ENCODE measurements around the gene SLC30A4. TPM values are rescaled to one million over a fixed set of nuclear protein-coding genes. Genes with fewer than 3 reads are reported as not detected.
"Not testable (repeated sequence)": the region's sequence is repeated elsewhere in the genome, so short reads cannot be mapped to it uniquely, and the experiment has no call there.

The SLC30A4 gene, protein sequence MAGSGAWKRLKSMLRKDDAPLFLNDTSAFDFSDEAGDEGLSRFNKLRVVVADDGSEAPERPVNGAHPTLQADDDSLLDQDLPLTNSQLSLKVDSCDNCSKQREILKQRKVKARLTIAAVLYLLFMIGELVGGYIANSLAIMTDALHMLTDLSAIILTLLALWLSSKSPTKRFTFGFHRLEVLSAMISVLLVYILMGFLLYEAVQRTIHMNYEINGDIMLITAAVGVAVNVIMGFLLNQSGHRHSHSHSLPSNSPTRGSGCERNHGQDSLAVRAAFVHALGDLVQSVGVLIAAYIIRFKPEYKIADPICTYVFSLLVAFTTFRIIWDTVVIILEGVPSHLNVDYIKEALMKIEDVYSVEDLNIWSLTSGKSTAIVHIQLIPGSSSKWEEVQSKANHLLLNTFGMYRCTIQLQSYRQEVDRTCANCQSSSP
- total RNA-seq, result 1 to 10 TPM; 4.9 to 5.0 TPM
- long read RNA-seq, result 0 reads

DNA sequence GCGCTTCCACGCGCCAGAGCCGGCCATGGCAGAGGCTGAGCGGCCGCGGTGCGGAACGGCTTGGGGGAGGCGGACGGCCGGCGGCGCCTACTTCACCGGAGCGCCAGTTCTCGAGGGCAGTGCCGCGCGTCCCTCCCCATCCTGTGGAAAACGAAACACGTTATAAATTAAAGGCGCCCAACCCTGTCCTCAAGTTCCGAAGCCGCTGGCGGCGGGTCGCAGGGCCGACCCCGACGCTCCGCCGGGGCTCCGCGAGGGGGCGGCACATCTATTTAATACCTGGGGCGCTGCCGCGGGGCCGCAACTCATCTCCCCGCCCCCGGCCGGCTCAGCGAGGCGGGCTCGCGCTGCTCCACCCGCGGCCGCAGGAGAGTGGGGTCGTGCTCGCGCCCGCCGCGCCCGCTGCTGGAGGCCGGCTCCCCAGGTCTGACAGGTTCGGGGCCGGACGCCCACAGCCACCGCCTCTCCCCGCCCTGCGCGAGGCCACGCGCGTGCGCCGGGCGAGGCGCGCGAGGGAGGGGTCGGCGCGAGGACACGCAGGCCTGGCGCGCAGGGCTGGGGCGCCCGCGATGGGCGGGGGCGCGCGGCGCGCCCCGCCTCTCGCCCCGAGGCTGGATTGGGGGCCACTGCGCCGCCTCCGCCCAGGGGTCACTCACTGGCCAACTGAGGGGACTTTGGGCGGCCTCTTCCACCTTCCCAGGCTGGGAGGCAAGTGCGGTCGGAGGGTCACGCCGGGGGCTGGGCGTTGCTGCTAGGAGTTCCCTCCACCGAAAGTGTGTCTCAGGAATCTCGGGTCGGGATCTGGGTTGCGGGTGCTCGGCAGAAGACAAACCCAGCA is at the start of gene SLC30A4:
TSS of gene SLC30A4 (minus strand) at position 428 of the 838 bp plus-strand sequence. CDS start at position 27, 401 bp downstream.
- peak; percentile 98 to 99 for ATAC-seq
- intact Hi-C loops (cut with DNase I), result loop anchor here in 1 of 2 donors (2.0 kb wide), 1 partner anchor 64 kb away; the partner anchor contains the start of gene BLOC1S6
- peak; percentile 79 for DNase-seq

DNA sequence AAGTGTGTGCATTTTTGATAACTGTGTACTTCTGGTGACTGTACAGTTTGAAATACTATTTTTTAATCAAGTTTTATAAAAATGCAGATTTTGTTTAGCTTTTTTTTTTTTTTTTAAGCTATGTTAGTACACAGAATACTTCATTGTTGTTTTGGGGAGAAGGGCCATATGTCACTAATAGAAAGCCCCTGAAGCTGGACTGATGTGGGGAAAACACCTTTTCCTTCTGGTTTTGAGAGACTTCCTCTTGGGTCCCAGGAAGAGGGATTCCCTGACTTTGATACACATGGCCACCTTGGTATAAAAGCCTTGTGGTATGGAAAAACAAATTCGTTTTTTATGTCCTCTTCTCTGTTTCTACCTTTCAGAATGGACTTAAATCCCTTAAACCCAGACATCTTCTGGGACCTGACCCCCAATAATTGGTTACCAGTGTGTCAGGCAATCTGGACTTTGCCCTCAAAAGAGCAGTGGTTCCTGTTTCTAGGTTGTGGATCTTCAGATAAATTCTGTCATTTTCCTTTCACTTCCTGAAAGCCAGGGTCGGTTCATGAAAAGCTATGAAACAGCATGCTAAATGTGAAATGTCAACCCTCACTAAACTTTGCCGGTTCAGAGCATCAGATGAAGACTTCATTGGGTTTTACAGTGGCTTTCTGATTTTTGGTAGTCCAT is 33.5 kb upstream of the SLC30A4 start:
- intact Hi-C loops (cut with DNase I), result no loop called here
- ATAC-seq (no peak), DNase-seq (no peak)

DNA sequence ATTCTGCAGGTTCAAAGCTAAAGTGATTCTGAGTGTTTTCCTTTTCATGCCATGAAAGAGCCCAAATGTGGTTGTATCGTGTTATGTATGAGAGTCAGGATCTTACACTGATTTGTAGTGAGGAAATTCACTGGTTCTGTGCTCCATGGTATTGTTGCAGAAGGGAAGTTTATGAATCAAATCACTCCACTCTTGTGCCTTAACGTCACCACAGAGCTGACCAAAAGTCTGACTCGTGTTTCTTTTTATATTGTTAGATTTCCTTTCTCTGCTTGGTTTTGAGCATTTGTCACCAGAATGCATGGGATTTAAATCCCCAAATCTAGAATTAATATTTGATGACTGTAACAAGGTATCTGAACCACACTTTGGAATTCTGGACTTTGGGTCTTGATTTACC is 29.1 kb upstream of the SLC30A4 start:
- intact Hi-C loops (cut with DNase I), result no loop called here
- no peak for ATAC-seq

DNA sequence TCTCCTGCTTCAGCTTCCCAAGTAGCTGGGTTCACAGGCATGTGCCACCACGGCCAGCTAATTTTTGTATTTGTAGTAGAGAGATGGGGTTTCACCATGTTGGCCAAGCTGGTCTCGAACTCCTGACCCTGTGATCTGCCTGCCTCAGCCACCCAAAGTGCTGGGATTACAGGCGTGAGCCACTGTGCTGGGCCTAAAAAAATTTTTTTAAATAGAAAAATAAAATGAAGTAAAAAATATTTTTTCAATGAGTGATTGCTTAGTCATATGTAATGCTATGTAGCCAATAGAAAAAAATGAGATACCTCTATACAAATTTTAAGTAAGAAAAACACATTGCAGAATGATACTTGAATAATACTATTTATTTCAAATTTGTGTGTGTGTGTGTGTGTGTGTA is 27.9 kb upstream of the SLC30A4 start:
- ATAC-seq, result no peak
- intact Hi-C loops (cut with DNase I), result no loop called here
- DNase-seq, result no peak

More for the DNA sequence above, 29.1 kb upstream of the SLC30A4 start:
- no peak for DNase-seq

DNA sequence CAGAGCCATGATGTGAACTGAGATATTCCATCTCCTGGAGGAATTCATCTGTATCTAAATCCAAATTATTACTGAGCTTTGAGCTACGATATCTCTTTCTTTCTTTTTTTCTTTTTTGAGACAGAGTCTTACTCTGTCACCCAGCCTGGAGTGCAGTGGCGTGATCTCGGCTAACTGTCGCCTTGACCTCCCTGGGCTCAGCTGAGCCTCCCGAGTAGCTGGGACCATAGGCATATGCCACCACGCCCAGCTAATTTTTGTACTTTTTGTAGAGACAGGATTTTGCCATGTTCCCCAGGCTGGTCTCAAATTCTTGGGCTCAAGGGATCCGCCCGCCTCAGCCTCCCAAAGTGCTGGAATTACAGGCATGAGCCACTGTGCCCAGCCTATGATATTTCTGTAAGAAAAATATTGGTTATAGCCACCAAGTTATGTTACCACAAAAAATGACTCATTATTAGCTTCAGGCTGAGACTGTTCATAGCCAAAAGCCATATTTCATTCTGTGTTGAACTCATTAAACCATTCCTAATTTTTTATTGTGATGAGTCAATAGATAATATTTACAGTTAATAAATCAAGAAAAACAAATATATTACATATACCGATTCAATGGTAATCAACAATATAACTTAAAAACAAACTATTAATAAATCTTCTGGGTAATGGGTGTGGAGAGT is 27.1 kb upstream of the SLC30A4 start:
- no peak for DNase-seq
- intact Hi-C loops (cut with DNase I), result no loop called here
- ATAC-seq, result no peak

DNA sequence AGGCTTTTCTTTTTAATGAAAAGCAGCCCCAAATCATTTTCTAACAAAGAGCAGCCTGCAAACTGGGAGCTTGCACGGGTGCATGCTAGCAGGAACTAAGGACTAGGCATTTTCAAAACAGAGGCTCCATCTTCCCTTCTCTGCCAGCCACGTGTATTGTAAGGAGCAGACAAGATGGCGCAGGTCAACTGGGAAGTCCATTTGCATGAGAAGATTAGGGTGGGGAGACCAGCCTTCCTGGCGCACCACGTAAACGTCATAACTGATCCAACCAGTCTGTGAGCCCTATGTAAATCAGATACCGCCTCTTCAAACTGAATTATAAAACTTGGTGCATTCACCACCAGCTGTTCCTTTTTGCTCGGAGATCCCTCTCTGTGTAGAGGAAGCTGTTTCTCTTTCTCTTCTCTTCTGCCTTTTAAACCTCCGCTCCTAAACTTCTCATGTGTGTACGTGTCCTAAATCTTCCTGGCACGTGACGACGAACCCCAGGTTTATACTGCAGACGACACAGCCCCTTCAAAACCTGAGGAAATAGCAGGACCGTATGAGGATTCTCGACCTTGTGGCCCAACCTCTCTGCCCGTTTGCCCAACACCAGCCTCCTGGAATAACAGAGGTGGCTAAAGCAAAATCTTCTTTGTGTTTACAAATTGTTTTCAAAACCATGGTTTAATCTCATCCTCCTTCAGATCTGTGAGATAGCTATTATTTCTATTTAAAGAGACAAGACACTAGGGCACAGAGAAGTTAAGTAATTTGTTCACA is 26.4 kb upstream of the SLC30A4 start:
- intact Hi-C loops (cut with DNase I), result no loop called here
- no peak for ATAC-seq
- no peak for DNase-seq

DNA sequence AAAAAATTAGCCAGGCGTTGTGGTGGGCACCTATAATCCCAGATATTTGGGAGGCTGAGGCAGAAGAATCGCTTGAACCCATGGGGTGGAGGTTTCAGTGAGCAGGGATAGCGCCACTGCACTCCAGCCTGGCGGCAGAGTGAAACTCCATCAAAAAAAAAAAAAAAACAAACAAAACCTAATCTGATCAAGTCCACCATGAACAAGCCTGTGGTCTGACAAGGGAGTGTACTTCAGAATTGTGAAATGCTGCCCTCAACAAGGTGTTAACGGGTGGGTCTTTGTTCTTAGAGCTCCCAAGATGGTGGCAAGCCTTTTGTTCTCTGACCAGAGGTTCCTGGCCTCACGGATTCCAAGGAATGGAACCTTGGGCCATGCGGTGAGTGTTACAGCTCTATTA is 24.2 kb upstream of the SLC30A4 start:
- DNase-seq, result no peak
- intact Hi-C loops (cut with DNase I), result no loop called here
- ATAC-seq, result no peak

DNA sequence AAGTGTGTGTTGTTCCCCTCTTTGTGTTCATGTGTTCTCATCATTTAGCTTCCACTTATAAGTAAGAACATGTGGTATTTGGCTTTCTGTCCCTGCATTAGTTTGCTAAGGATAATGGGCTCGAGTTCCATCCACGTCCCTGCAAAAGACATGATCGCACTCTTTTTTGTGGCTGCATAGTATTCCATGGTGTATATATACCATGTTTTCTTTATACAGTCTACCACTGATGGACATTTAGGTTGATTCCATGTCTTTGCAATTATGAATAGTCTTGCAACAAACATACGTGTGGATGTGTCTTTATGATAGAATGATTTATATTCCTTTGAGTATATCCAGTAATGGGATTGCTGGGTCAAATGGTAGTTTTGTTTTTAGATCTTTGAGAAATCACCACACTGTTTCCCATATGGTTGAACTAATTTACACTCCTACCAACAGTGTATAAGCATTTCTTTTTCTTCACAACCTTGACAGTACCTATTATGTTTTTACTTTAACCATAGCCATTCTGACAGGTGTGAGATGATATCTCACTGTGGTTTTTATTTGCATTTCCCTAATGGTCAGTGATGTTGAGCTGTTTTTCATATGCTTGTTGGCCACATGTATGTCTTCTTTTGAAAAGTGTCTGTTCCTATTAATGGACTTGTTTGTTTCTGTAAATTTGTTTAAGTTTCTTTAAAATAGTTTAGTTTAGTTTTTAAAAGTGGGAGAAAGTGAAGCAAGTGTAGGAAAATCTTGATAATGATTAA is 21.9 kb upstream of the SLC30A4 start:
- ATAC-seq, result no peak
- DNase-seq, result no peak
- intact Hi-C loops (cut with DNase I), result no loop called here

DNA sequence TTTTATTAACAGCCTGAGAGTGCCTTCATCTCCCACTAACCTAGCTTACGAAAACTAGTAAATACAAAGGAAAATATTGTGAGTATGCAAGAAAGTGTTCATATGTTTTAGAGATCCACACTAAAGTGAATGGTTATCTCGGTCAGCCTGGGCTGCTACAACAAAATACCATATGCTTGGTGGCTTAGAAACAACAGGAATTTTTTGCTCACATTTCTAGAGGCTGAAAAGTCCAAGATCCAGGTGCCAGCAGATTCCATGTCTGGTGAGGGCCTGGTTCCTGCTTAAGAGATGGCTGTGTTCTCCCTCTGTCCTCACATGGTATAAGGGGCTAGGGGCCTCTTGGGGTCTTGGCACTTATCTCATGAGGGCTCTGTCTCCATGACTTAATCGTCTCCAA is 20.5 kb upstream of the SLC30A4 start:
- DNase-seq (no peak), ATAC-seq (no peak)
- intact Hi-C loops (cut with DNase I), result no loop called here

DNA sequence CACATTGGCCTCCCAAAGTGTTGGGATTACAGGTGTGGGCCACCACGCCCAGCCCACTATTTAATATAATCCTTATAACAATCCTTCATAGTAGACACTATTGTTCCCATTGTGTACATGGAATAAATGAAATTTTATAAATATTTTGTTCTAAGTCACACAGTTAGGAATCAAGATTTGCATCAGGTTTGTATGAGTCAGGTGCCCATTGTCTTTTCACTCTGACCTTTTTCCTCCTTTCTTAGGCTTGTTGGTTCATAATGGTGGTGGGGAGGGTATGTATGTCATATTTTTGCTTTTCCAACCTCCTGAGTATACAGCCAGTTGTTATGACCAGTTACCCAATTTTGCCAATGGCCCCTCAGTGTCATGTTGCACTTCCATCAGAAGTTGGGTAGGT is 18.0 kb upstream of the SLC30A4 start:
- ATAC-seq, result no peak
- intact Hi-C loops (cut with DNase I), result no loop called here
- DNase-seq, result no peak

DNA sequence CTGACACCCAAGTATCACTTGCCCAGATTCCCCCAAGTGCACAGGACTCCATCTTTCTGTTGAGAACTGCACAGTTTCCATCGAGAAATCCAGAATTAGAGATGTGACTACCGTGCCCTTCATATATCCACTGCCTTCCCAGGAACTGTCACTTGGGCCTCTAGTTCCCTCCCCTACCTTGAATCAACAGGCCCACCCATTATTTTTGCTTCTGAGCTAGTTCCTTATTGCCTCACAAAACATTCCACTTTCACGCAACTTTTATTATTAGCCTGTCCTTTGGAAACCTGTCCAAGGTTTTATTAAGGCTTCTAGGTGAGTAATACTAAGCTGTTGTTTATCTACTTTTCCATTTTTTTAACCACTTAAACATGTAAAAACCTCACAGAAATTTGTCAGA is 17.1 kb upstream of the SLC30A4 start:
- ATAC-seq (no peak), DNase-seq (no peak)
- intact Hi-C loops (cut with DNase I), result no loop called here

DNA sequence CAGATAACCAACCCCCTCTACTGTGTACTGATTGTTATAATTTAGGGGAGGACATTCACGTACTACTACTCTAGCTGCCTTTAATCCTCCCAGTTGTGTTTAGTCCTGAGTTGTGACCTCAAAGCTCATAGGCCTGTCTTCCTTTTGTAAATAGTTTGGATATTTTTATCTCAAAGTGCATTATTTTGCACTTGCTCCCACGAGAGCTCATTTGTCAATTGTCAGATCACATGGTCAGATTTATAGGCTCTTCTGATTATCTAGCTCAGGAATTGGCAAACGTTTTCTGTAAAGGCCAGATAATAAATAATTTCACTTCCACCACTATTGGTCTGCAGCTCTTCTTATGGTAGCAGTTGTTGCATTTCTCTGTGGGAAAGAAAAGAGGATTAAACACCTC is 14.4 kb upstream of the SLC30A4 start:
- intact Hi-C loops (cut with DNase I), result no loop called here
- no peak for ATAC-seq
- no peak for DNase-seq

DNA sequence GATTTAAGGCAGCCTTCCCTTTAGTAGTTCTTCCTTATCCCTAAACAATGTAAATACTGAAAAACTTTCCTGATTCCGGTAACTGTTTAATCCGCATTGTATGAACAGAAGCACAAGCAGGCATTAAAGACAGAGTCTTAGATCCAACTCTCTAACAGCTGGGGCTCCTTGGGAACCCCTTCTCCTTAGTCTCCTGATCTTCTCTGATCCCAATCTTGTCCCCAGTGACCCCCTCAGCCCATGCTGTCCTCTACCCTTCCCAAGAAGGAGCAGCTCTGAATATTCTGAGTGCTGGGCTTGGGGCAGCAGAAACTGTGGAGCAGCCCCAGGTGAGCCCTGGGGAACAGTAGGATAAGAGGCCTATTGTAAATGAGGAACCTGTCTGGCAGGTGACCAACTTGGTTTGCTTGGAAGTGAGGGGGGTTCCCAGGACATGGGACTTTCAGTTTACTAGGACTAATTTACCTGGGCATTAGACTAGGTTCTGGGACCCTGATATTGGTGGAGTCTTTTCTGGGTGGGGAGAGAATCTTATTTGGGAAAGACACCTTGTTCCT is 13.0 kb upstream of the SLC30A4 start:
- DNase-seq, result no peak
- intact Hi-C loops (cut with DNase I), result no loop called here
- no peak for ATAC-seq

DNA sequence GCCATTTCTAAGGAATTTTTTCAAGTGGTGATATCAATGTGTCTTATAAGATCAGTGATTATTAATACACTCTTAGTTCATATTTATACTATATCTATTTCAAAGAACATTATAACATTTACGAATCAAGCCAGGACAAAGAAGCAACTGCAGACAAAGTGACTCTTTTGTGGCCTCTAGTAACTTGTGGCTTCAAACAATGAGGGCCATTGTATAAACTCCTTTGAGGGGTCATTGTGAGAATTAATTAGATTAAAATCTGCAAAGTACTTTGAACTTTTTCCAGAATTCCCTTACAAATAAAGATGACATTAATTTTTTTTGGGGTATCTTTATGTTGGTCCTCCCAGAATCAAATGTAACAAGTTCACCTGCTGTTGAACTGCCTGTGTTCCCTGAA is 12.3 kb upstream of the SLC30A4 start:
- no peak for DNase-seq
- no peak for ATAC-seq
- intact Hi-C loops (cut with DNase I), result no loop called here

DNA sequence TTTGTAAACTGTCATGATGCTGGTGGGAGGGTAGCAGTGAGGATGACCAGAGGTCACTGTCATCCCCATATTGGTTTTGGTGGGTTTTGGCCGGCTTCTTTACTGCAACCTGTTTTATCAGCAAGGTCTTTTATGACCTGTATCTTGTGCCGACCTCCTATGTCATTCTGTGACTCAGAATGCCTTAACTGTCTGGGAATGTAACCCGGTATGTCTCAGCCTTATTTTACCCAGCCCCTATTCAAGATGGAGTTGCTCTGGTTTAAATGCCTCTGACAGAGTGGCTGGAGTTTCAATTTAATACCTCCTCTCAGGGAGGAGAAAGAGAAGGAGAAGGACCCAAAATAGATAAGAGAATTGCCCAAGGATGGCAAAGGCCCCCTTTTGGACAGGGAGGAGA is 10.3 kb upstream of the SLC30A4 start:
- intact Hi-C loops (cut with DNase I); DNase-seq; ATAC-seq: not testable (repeated sequence)

DNA sequence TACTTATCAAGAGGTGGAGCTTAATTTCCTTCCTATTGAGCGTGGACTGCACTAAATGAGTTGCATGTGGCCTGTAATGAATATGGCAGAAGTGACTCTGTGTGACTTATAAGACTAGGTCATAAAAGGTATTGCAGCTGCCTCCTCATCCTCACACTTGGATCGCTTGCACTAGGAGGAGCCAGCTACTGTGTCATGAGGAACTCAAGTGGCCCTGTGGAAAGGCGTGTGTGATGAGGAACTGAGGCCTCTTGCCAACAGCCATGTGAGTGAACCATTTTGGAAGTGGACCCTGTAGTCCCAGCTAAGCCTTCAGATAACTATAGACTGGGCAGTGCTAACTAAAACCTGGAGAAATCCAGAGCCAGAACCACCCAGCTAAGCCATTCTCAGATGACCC is 7.1 kb upstream of the SLC30A4 start:
- DNase-seq, result no peak
- intact Hi-C loops (cut with DNase I), result no loop called here
- peak in 1 of 2 donors; percentile 76 for ATAC-seq

DNA sequence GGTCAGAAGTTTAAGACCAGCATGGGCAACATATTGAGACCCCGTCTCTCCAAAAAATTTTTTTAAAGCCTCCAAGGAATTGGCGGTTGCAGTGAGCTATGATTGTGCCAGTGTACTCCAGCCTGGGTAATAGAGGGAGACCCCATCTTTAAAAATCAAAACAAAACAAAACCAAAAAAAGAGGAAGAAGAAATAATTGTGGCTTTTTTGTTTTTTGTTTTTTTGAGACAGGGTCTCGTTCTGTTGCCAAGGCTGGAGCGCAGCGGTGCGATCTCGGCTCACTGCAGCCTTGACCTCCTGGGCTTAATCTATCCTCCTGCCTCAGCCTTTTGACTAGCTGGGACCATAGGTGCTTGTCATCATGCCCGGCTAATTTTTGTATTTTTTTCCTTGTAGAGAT is 4.5 kb upstream of the SLC30A4 start:
- intact Hi-C loops (cut with DNase I), result no loop called here
- ATAC-seq (no peak), DNase-seq (no peak)

DNA sequence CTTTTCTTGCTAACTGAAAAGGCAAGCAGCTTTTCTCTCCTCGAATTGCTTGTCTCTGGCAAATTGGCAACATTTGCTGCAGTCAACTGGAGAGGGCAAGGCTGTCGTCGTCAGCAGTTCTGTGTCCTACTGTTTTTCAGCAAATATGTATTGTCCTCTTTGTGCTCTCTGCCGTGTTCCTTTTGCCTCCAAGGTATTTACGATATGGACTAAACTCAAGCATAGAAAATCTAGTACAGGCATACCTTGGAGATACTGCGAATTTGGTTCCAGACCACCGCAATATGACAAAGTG is 558 bp upstream of the SLC30A4 start:
- intact Hi-C loops (cut with DNase I), result loop anchor here in 1 of 2 donors (2.0 kb wide), 1 partner anchor 64 kb away; the partner anchor contains the start of gene BLOC1S6
- DNase-seq, result no peak
- no peak for ATAC-seq

All from left cardiac atrium (tissue), 4 donors.